Endothelial cell of umbilical vein (primary cell): ENCODE data around the gene EYS. TPM values are rescaled to one million over a fixed set of nuclear protein-coding genes. Genes with fewer than 3 reads are reported as not detected.

Experiments
- BruUV-seq: library from RNA; stranded (reverse); fragments of 400-500 nt; replicated peaks from 2 replicates; lab custom pipeline; 2021; lab: Mats Ljungman, UMichigan
- CTCF ChIA-PET: fragments of 300-600, 350-600 bp; sonication (Branson Sonifier 250); formaldehyde crosslinking; loops from one replicate; lab custom pipeline; 2021; ENCODE audit warnings: antibody characterized with exemption, inconsistent platforms; lab: Charles Lee
- POLR2A ChIA-PET: fragments of 300-600, 350-600 bp; sonication (Branson Sonifier 250); formaldehyde crosslinking; loops from one replicate; lab custom pipeline; 2021; ENCODE audit warnings: antibody characterized with exemption, inconsistent platforms; lab: Charles Lee
- DNase-seq: peaks from one replicate; pipeline ENCODE4 v3.0.0-alpha.2; 2011; ENCODE audit warnings: low read depth, low spot score
- FAIRE-seq: peaks from 2 replicates; lab custom pipeline; 2011; peaks lifted over from hg19 to GRCh38; lab: Jason Lieb, UNC
- H2AFZ ChIP-seq: 2 replicates; pipeline ENCODE4 v1.6.0; 2012; ENCODE audit warnings: low read depth, low read length, control low read depth, inconsistent platforms
- H3K27ac ChIP-seq: 2 replicates; pipeline ENCODE4 v1.5.1; 2011; ENCODE audit warnings: low read depth, mild to moderate bottlenecking, control low read depth, low read length, moderate library complexity; ENCODE audit not compliant: insufficient read depth
- H3K27me3 ChIP-seq, 2 experiments: 2 replicates each; pipeline versions ENCODE4 v1.6.0 to v1.6.1; 2011; ENCODE audit warnings: low read length in 2 of 2, mixed read lengths in 1 of 2; ENCODE audit not compliant: control insufficient read depth in 2 of 2, insufficient read depth in 2 of 2
- H3K36me3 ChIP-seq, 2 experiments: 2 replicates in 1 of 2; 3 replicates in 1 of 2; pipeline ENCODE4 v1.5.1; 2011; ENCODE audit warnings: low read length in 2 of 2, mild to moderate bottlenecking in 1 of 2, moderate library complexity in 1 of 2; ENCODE audit not compliant: control insufficient read depth in 2 of 2, insufficient read depth in 2 of 2; ENCODE audit errors: extremely low read depth in 1 of 2
- H3K4me1 ChIP-seq: 3 replicates; pipeline ENCODE4 v1.5.1; 2011; ENCODE audit warnings: mild to moderate bottlenecking, low read length; ENCODE audit not compliant: control insufficient read depth, insufficient read depth; ENCODE audit errors: extremely low read depth
- H3K4me2 ChIP-seq: 2 replicates; pipeline ENCODE4 v1.6.1; 2011; ENCODE audit warnings: low read length, control low read depth, mixed read lengths; ENCODE audit not compliant: insufficient read depth
- H3K4me3 ChIP-seq, 3 experiments: fragments of 200-600 bp in 1 of 3; sonication (generic), shearing (Covaris generic) in 1 of 3; replicated peaks in 1 of 3; 2 replicates each; pipeline ENCODE4 v1.5.1; 2011 to 2016; ENCODE audit warnings: control low read depth in 3 of 3, low read length in 3 of 3, mild to moderate bottlenecking in 2 of 3, inconsistent platforms in 1 of 3, low read depth in 1 of 3, moderate library complexity in 1 of 3; ENCODE audit not compliant: insufficient read depth in 1 of 3
- H3K79me2 ChIP-seq: 2 replicates; pipeline ENCODE4 v1.6.0; 2012; ENCODE audit warnings: low read length, inconsistent platforms; ENCODE audit not compliant: control insufficient read depth, insufficient read depth
- H3K9ac ChIP-seq: replicated peaks from 2 replicates; pipeline ENCODE3; 2011; ENCODE audit warnings: low read length, control low read depth; ENCODE audit not compliant: insufficient read depth; ENCODE audit errors: extremely low read depth
- H3K9me1 ChIP-seq: replicated peaks from 3 replicates; pipeline ENCODE4 v1.6.0; 2011; ENCODE audit warnings: mild to moderate bottlenecking, low read length; ENCODE audit not compliant: control insufficient read depth, insufficient read depth; ENCODE audit errors: extremely low read depth
- H3K9me3 ChIP-seq: replicated peaks from 2 replicates; pipeline ENCODE4 v1.5.1; 2012; ENCODE audit warnings: low read length, inconsistent platforms; ENCODE audit not compliant: control insufficient read depth, insufficient read depth
- H4K20me1 ChIP-seq: replicated peaks from 2 replicates; pipeline ENCODE3; 2011; ENCODE audit warnings: mild to moderate bottlenecking, low read length; ENCODE audit not compliant: control insufficient read depth, insufficient read depth; ENCODE audit errors: extremely low read depth
- EZH2 ChIP-seq: IDR thresholded peaks from 2 replicates; pipeline ENCODE4 v1.6.1; 2012; ENCODE audit warnings: borderline replicate concordance, low read depth, mild to moderate bottlenecking, moderate library complexity, low read length, inconsistent platforms; ENCODE audit not compliant: severe bottlenecking
- FOS ChIP-seq: IDR thresholded peaks from 2 replicates; pipeline ENCODE4 v1.6.1; 2011; ENCODE audit warnings: mild to moderate bottlenecking, low read length, moderate library complexity, borderline replicate concordance; ENCODE audit not compliant: insufficient read depth
- GATA2 ChIP-seq: IDR thresholded peaks from 2 replicates; pipeline ENCODE4 v1.7.0; 2011; ENCODE audit warnings: low read depth, mild to moderate bottlenecking, moderate library complexity, mixed read lengths, low read length; ENCODE audit not compliant: insufficient read length, insufficient read depth
- JUN ChIP-seq: IDR thresholded peaks from 2 replicates; pipeline ENCODE4 v1.6.1; 2011; ENCODE audit warnings: borderline replicate concordance, low read depth; ENCODE audit not compliant: insufficient read length, insufficient read depth
- MYC ChIP-seq: IDR thresholded peaks from one replicate; pipeline ENCODE4 v1.6.1; 2011; ENCODE audit warnings: mild to moderate bottlenecking, low read depth, low read length
- POLR2A ChIP-seq: IDR thresholded peaks from 2 replicates; pipeline ENCODE4 v1.6.1; 2012; ENCODE audit warnings: low read depth, mild to moderate bottlenecking, control low read depth, low read length
- POLR2AphosphoS5 ChIP-seq: IDR thresholded peaks from 2 replicates; pipeline ENCODE4 v1.6.1; 2012; ENCODE audit warnings: low read depth, mild to moderate bottlenecking, control low read depth, low read length, moderate library complexity; ENCODE audit not compliant: insufficient read depth
- dilution Hi-C: fragments of 300-500 bp; cut with MboI; formaldehyde crosslinking; loops from one replicate; pipeline ENCODE4 v1.15.0; 2019; ENCODE audit warnings: low sequenced_read_pairs; ENCODE audit not compliant: extremely low pct_ligation_motif_present
- intact Hi-C: fragments of 100-400 bp; cut with micrococcal nuclease; formaldehyde crosslinking; loops from one replicate; pipeline ENCODE4 v1.10.0; 2022
- polyA plus RNA-seq, 4 experiments: library from polyadenylated mRNA; depleted of rRNA in 3 of 4; stranded (reverse) in 3 of 4; unstranded in 1 of 4; fragments of >200 nt; gene quantifications; 2 replicates each; pipeline versions ENCODE4 v1.2.1 to v1.2.3, GENCODE V29; 2011 to 2012; ENCODE audit warnings: missing spikeins in 1 of 4
- total RNA-seq: library from RNA; stranded (reverse); gene quantifications from 2 replicates; pipeline ENCODE4 v1.2.3, GENCODE V29; 2021
- TF ChIP-seq, protein P1 (sequence below), 2 donors: IDR thresholded peaks; 1 replicate in 1 of 2; 2 replicates in 1 of 2; pipeline ENCODE4 v1.5.1; 2011; ENCODE audit warnings: low read length in 2 of 2, mild to moderate bottlenecking in 2 of 2, moderate library complexity in 2 of 2, control low read depth in 1 of 2, inconsistent platforms in 1 of 2, low read depth in 1 of 2; ENCODE audit not compliant: insufficient read depth in 1 of 2; ENCODE audit errors: extremely low read depth in 1 of 2
- TF ChIP-seq, protein P2 (sequence below): IDR thresholded peaks from 2 replicates; pipeline ENCODE4 v1.6.1; 2011; ENCODE audit not compliant: insufficient read depth, insufficient read length

The EYS gene
- total and polyA plus RNA-seq, 2 donors (not counting 3 experiments of a cell fraction or from before 2014, with no cell fraction given) = 0.01 to 0.27 TPM

DNA sequence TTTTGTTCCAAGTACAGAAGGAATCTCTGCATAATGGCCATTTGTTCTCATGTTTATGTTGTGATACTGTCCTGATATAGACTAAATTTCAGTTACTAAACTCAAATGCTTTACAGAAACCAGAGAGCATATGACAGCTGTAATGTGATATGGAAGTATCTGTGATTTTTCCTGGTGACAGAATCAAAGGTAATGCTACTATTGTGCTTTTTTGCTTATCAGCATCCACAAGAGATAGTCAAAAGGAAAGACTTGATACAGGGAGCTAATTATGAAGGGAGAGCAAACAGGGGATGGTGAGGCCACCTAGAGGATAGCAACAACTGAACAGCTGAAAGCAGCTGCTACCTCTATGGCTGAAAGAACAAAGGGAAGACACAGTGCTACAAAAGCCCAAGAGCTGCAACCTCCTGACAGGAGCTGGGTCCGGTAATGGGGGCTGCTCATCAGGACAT lies 1890.0 kb downstream of the EYS start:
- H3K27me3 ChIP-seq = peaks cover 0 to 3% of the 10 kb centered on the region in 2 experiments
- POLR2A ChIA-PET = no interaction called here
- TF ChIP-seq POLR2A = no peak
- TF ChIP-seq, protein P1, sequence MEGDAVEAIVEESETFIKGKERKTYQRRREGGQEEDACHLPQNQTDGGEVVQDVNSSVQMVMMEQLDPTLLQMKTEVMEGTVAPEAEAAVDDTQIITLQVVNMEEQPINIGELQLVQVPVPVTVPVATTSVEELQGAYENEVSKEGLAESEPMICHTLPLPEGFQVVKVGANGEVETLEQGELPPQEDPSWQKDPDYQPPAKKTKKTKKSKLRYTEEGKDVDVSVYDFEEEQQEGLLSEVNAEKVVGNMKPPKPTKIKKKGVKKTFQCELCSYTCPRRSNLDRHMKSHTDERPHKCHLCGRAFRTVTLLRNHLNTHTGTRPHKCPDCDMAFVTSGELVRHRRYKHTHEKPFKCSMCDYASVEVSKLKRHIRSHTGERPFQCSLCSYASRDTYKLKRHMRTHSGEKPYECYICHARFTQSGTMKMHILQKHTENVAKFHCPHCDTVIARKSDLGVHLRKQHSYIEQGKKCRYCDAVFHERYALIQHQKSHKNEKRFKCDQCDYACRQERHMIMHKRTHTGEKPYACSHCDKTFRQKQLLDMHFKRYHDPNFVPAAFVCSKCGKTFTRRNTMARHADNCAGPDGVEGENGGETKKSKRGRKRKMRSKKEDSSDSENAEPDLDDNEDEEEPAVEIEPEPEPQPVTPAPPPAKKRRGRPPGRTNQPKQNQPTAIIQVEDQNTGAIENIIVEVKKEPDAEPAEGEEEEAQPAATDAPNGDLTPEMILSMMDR (IDR thresholded peaks at IDR 0.05; ENCODE audit: extremely low read depth in 1 of 2, insufficient read depth in 1 of 2, low read depth in 1 of 2, low read length in 2 of 2) = peak in 1 of 2 donors; percentile 11
- no peak overlapping the region for H3K4me3 ChIP-seq
- dilution Hi-C loops (no loop called here), intact Hi-C loops (no loop called here)
- DNase-seq (no peak), FAIRE-seq (peak; percentile 4)
- CTCF ChIA-PET = interaction anchor here (1.0 to 2.5 kb wide), 6 partner anchors 10 to 464 kb away, joined by 5 to 22 read pairs (median 15); no protein-coding TSS in a partner anchor
- H3K79me2 ChIP-seq = no peaks in the 10 kb centered on the region
- no peaks in the 10 kb centered on the region for H4K20me1 ChIP-seq
- H3K9me1 ChIP-seq = no peaks in the 10 kb centered on the region
- H3K27ac ChIP-seq = no peak overlapping the region
- BruUV-seq = no TSS peak
- H2AFZ ChIP-seq = no peak overlapping the region
- H3K4me1 ChIP-seq = no peaks in the 10 kb centered on the region
- no peak overlapping the region for H3K4me2 ChIP-seq
- H3K36me3 ChIP-seq = no peaks in the 10 kb centered on the region
- H3K9ac ChIP-seq = no peak overlapping the region
- no peaks in the 10 kb centered on the region for H3K9me3 ChIP-seq

DNA sequence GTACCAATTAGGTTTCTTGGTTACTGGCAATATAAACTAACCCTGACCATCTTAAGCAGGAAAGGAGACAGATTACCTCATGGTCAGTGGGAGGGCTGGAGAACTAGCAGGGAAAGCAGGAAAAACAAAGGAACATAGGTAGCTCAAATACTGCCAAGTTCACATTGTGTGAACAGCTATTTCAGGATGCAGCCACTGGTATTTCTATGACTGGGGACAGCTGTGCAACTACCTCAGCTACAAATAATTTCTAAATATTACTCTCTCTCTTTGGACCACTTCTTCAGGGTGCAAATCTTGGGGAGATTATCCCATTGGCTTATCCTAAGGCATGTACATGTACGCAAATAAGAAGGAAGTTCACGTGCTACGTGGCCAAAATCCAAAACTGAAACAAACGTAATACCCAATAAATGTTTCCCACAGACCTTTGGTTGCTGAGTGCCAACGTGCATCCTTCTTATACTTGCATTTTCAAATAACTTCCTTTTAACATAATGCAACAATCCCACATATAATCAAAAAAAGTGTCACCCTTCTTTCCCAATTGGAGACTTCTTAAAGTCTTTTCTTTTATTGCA lies 1890.5 kb downstream of the EYS start:
- BruUV-seq = no TSS peak
- TF ChIP-seq POLR2AphosphoS5 (no peak), GATA2 (no peak), MYC (no peak), POLR2A (no peak), EZH2 (no peak), JUN (no peak), FOS (no peak)
- TF ChIP-seq, protein P2, sequence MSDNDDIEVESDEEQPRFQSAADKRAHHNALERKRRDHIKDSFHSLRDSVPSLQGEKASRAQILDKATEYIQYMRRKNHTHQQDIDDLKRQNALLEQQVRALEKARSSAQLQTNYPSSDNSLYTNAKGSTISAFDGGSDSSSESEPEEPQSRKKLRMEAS = no peak
- TF ChIP-seq, protein P1 (IDR thresholded peaks at IDR 0.05; ENCODE audit: extremely low read depth in 1 of 2, insufficient read depth in 1 of 2, low read depth in 1 of 2, low read length in 2 of 2) = no peak
- DNase-seq (no peak), FAIRE-seq (no peak)
- Histone ChIP-seq H3K36me3 (no peaks in the 10 kb centered on the region), H3K27me3 (peaks cover 0 to 1% of the 10 kb centered on the region in 2 experiments), H3K4me1 (no peaks in the 10 kb centered on the region), H3K9ac (no peak overlapping the region), H2AFZ (no peak overlapping the region), H3K79me2 (no peaks in the 10 kb centered on the region), H3K4me3 (no peak overlapping the region), H3K9me3 (no peaks in the 10 kb centered on the region), H3K9me1 (no peaks in the 10 kb centered on the region), H4K20me1 (no peaks in the 10 kb centered on the region), H3K4me2 (no peak overlapping the region), H3K27ac (no peak overlapping the region)
- intact Hi-C loops = no loop called here
- ChIA-PET CTCF (interaction anchor here (1.6 to 2.5 kb wide), 5 partner anchors 9 to 464 kb away, joined by 8 to 22 read pairs (median 18); no protein-coding TSS in a partner anchor), POLR2A (no interaction called here)
- dilution Hi-C loops = no loop called here
